Neuronal stem cell (in vitro differentiated cells): Measurements from ENCODE around the gene MDN1.

Experiments
- DNase-seq: peaks from one replicate; pipeline ENCODE4 v3.0.0-alpha.2; 2013; ENCODE audit warnings: low spot score
- H2AFZ ChIP-seq: one replicate; pipeline ENCODE4 v1.6.1; 2013; ENCODE audit warnings: mild to moderate bottlenecking, low read length, inconsistent platforms
- H2AK5ac ChIP-seq: 2 replicates; pipeline ENCODE4 v1.6.1; 2013; ENCODE audit warnings: low read depth, mild to moderate bottlenecking, inconsistent platforms, low read length, moderate library complexity, mixed read lengths
- H2BK120ac ChIP-seq: 2 replicates; pipeline ENCODE4 v1.6.1; 2013; ENCODE audit warnings: low read depth, mild to moderate bottlenecking, inconsistent platforms, low read length, moderate library complexity, mixed read lengths
- H2BK12ac ChIP-seq: one replicate; pipeline ENCODE4 v1.6.1; 2013; ENCODE audit warnings: low read length, inconsistent platforms
- H2BK15ac ChIP-seq: 2 replicates; pipeline ENCODE4 v1.6.1; 2013; ENCODE audit warnings: mild to moderate bottlenecking, low read length, inconsistent platforms, mixed read lengths
- H2BK5ac ChIP-seq: one replicate; pipeline ENCODE4 v1.6.1; 2013; ENCODE audit warnings: inconsistent platforms, mild to moderate bottlenecking, low read length, moderate library complexity
- H3K14ac ChIP-seq: one replicate; pipeline ENCODE4 v1.6.1; 2013; ENCODE audit warnings: low read length, inconsistent platforms
- H3K18ac ChIP-seq: 2 replicates; pipeline ENCODE4 v1.6.1; 2013; ENCODE audit warnings: low read length, inconsistent platforms
- H3K23ac ChIP-seq: 2 replicates; pipeline ENCODE4 v1.6.1; 2013; ENCODE audit warnings: low read depth, mild to moderate bottlenecking, mixed read lengths, low read length, inconsistent platforms; ENCODE audit not compliant: poor library complexity
- H3K27ac ChIP-seq: replicated peaks from 3 replicates; pipeline ENCODE4 v1.5.1; 2013; ENCODE audit warnings: low read length, inconsistent platforms
- H3K27me3 ChIP-seq, 3 experiments: 2 replicates each; pipeline ENCODE4 v1.6.1; 2013; ENCODE audit warnings: low read length in 3 of 3, mild to moderate bottlenecking in 2 of 3, inconsistent platforms in 1 of 3, low read depth in 1 of 3, mixed read lengths in 1 of 3, moderate library complexity in 1 of 3; ENCODE audit not compliant: control insufficient read depth in 3 of 3, insufficient read depth in 3 of 3
- H3K36me3 ChIP-seq, 2 donors: replicated peaks in 1 of 2; 2 replicates each; pipeline ENCODE4 v1.6.1; 2013; ENCODE audit warnings: low read length in 2 of 2; ENCODE audit not compliant: control insufficient read depth in 2 of 2, insufficient read depth in 2 of 2
- H3K4ac ChIP-seq: 2 replicates; pipeline ENCODE4 v1.6.1; 2013; ENCODE audit warnings: inconsistent platforms, mild to moderate bottlenecking, low read length, moderate library complexity
- H3K4me1 ChIP-seq, 2 donors: 1 replicate in 1 of 2; 2 replicates in 1 of 2; pipeline ENCODE4 v1.6.1; 2013; ENCODE audit warnings: low read length in 2 of 2, low read depth in 1 of 2; ENCODE audit not compliant: control insufficient read depth in 2 of 2, insufficient read depth in 1 of 2
- H3K4me2 ChIP-seq: one replicate; pipeline ENCODE4 v1.6.1; 2013; ENCODE audit warnings: mild to moderate bottlenecking, low read length, inconsistent platforms; ENCODE audit not compliant: insufficient read depth, poor library complexity, severe bottlenecking
- H3K4me3 ChIP-seq, 2 donors: 2 replicates each; pipeline ENCODE4 v1.5.1; 2013; ENCODE audit warnings: low read length in 2 of 2, mild to moderate bottlenecking in 2 of 2, inconsistent platforms in 1 of 2, moderate library complexity in 1 of 2
- H3K79me1 ChIP-seq: one replicate; pipeline ENCODE4 v1.6.1; 2013; ENCODE audit warnings: low read depth, mild to moderate bottlenecking, inconsistent platforms, low read length, moderate library complexity
- H3K9ac ChIP-seq: one replicate; pipeline ENCODE4 v1.6.1; 2013; ENCODE audit warnings: mild to moderate bottlenecking, low read depth, low read length, inconsistent platforms; ENCODE audit not compliant: poor library complexity
- H3K9me3 ChIP-seq, 2 donors: replicated peaks in 1 of 2; 2 replicates each; pipeline versions ENCODE3 to v1.6.1; 2013; ENCODE audit warnings: low read length in 2 of 2, mild to moderate bottlenecking in 2 of 2, inconsistent platforms in 1 of 2, low read depth in 1 of 2, mixed read lengths in 1 of 2, moderate library complexity in 1 of 2; ENCODE audit not compliant: control insufficient read depth in 2 of 2, insufficient read depth in 1 of 2
- H4K8ac ChIP-seq: one replicate; pipeline ENCODE4 v1.6.1; 2013; ENCODE audit warnings: low read depth, mild to moderate bottlenecking, inconsistent platforms, low read length, moderate library complexity
- H4K91ac ChIP-seq: one replicate; pipeline ENCODE4 v1.6.1; 2013; ENCODE audit warnings: low read length, low read depth, mild to moderate bottlenecking, inconsistent platforms; ENCODE audit not compliant: poor library complexity
- WGBS, 2 donors: extraction: QIAGEN DNeasy Blood & Tissue Kit; methylation state at CpG; one replicate each; pipeline ENCODE4 v1.1.7; 2013; ENCODE audit warnings: missing lambda C conversion rate in 2 of 2, mixed read lengths in 1 of 2; ENCODE audit not compliant: insufficient read length in 2 of 2, insufficient replicate concordance in 1 of 2; ENCODE audit errors: extremely low coverage in 2 of 2; 5-methylcytosine and 5-hydroxymethylcytosine counted together

The MDN1 gene

DNA sequence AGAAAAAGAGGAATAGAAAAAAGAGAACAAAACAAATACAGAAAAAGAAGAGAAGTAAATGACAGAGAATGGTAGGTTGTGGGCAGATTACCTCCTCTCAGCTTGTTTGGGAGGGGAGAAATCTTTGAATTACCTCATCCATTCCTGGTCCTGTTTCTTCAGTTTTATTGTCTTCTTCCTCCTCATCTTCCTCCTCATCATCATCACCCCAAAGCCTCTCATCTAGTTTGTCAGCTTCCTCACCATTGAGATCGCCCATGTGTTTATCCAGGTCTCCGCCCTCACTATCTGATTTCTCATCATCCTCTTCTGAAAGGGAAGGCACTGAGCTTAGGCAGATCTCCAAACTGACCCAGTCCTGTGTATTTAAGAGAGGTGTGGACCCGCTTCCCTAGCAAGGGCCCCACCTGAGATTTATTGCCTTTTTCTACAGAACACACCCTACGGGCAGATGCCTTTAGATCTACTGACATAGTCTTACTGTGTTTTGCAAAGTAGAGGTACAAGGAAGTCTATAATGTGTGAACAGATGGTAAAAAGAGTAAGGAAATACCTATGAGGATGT, 156.9 kb downstream of the MDN1 start:
- Histone ChIP-seq H3K27ac (no peak overlapping the region), H3K9me3 (no peaks in the 10 kb centered on the region), H3K14ac (no peak overlapping the region), H4K91ac (no peak overlapping the region), H3K4ac (no peak overlapping the region), H2BK12ac (no peak overlapping the region), H2AK5ac (no peak overlapping the region), H3K79me1 (no peaks in the 10 kb centered on the region), H2BK120ac (no peak overlapping the region), H2AFZ (no peak overlapping the region), H3K36me3 (peaks cover 21 to 91% of the 10 kb centered on the region in 2 donors), H2BK15ac (no peak overlapping the region), H3K27me3 (no peaks in the 10 kb centered on the region), H3K4me1 (no peaks in the 10 kb centered on the region), H3K9ac (no peak overlapping the region), H3K4me2 (no peak overlapping the region), H3K18ac (no peak overlapping the region), H3K4me3 (no peak overlapping the region), H2BK5ac (no peak overlapping the region), H3K23ac (no peak overlapping the region), H4K8ac (no peak overlapping the region)
- no CpG with 5 or more reads among the region's 4 CpGs for WGBS, 2 donors
- no peak for DNase-seq

DNA sequence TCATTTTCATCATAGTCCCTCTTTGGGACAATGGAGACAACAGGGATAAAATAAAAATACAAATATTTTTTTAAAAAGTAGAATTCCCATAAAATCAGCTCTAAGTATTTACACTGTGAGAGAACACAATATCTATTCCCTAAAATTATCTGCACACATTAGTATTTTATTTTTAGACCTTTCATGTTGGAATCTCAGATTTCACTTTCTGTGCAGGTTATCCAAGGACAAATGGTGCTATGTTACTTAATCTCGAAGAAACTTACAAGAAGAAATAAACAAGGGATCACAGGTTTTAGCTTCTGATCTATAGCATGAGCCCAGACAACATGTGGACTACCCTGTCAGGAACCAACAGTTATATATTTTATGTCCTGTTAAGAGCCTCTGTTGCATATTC, 158.0 kb downstream of the MDN1 start:
- H3K36me3 ChIP-seq, result peaks cover 25 to 92% of the 10 kb centered on the region in 2 donors
- H3K14ac ChIP-seq, result no peak overlapping the region
- H2BK5ac ChIP-seq, result no peak overlapping the region
- H4K91ac ChIP-seq, result no peak overlapping the region
- H4K8ac ChIP-seq, result no peak overlapping the region
- H3K4me2 ChIP-seq, result no peak overlapping the region
- no peak overlapping the region for H3K4ac ChIP-seq
- H2BK12ac ChIP-seq, result no peak overlapping the region
- no peak overlapping the region for H3K27ac ChIP-seq
- H3K79me1 ChIP-seq, result no peaks in the 10 kb centered on the region
- no peak overlapping the region for H3K9ac ChIP-seq
- H3K4me1 ChIP-seq, result no peaks in the 10 kb centered on the region
- DNase-seq, result no peak
- H3K4me3 ChIP-seq, result no peak overlapping the region
- no peak overlapping the region for H3K18ac ChIP-seq
- H3K23ac ChIP-seq, result no peak overlapping the region
- no peak overlapping the region for H2AK5ac ChIP-seq
- H2BK120ac ChIP-seq, result no peak overlapping the region
- no peak overlapping the region for H2BK15ac ChIP-seq
- H3K27me3 ChIP-seq, result no peaks in the 10 kb centered on the region
- no peak overlapping the region for H2AFZ ChIP-seq
- H3K9me3 ChIP-seq, result no peaks in the 10 kb centered on the region
- no CpG with 5 or more reads among the region's 1 CpG for WGBS, 2 donors

DNA sequence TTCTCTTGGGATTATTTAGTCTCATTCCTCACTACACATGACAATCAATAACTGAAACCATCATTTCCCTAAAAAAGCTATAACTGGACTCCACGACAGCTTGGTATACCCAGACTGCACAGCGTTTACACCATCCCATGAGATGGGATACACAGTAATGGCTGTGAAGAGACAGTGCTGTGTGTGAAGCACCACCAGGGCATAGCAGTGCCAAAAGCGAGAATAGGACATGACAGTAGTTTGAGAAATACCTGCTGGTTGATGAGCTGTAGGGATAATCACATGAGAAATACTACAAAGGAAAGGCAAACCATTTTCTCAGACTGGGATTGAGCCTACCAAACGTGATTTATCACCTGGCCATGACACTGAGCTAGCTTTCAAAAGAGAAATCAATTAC, 158.6 kb downstream of the MDN1 start:
- Histone ChIP-seq H3K4me1 (no peaks in the 10 kb centered on the region), H3K18ac (no peak overlapping the region), H3K36me3 (peaks cover 26 to 92% of the 10 kb centered on the region in 2 donors), H3K9ac (no peak overlapping the region), H2BK5ac (no peak overlapping the region), H3K23ac (no peak overlapping the region), H3K27me3 (no peaks in the 10 kb centered on the region), H2BK12ac (no peak overlapping the region), H3K4me3 (no peak overlapping the region), H2AK5ac (no peak overlapping the region), H3K27ac (no peak overlapping the region), H2BK120ac (no peak overlapping the region), H3K14ac (no peak overlapping the region), H3K4ac (no peak overlapping the region), H4K8ac (no peak overlapping the region), H3K9me3 (no peaks in the 10 kb centered on the region), H3K4me2 (no peak overlapping the region), H3K79me1 (no peaks in the 10 kb centered on the region), H2AFZ (no peak overlapping the region), H2BK15ac (no peak overlapping the region), H4K91ac (no peak overlapping the region)
- no peak for DNase-seq
- no CpG with 5 or more reads among the region's 4 CpGs for WGBS, 2 donors

DNA sequence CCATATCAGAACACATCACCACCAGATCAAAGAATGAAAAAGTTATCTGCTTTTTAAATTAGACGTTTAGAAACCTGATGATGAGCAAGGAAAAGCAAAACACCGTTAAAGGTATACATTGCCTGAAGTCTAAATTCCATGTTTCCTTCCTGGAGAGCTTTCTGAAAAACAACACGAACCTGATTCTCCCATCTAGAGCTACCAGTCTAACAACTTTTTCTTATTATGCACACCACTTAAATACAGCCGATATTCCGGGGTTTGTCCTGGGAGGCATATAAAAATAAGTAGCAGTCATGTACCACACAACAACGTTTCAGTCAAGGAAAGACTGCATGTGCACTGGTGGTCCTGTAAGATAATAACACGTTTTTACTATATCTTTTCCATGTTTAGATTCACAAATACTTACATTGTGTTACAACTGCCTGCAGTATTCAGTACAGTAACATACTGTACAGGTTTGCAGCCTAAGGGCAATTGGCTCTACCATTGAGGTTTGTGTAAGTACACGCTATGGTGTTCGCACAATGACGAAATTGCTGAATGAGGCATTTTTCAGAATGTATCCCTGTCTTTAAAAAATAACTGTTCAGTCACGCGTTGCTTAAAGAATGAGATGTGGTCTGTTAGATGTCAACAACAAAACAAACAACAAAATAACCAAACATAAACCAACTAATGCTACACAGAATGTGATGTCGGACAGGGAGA, 162.0 kb downstream of the MDN1 start:
- H2BK5ac ChIP-seq, result no peak overlapping the region
- H3K14ac ChIP-seq, result no peak overlapping the region
- DNase-seq, result no peak
- no peaks in the 10 kb centered on the region for H3K27me3 ChIP-seq
- no peak overlapping the region for H4K91ac ChIP-seq
- no peaks in the 10 kb centered on the region for H3K9me3 ChIP-seq
- H2BK120ac ChIP-seq, result no peak overlapping the region
- no peak overlapping the region for H3K4ac ChIP-seq
- no peak overlapping the region for H2BK15ac ChIP-seq
- no peak overlapping the region for H2AFZ ChIP-seq
- no peak overlapping the region for H3K9ac ChIP-seq
- H4K8ac ChIP-seq, result no peak overlapping the region
- H3K4me3 ChIP-seq, result no peak overlapping the region
- H3K18ac ChIP-seq, result no peak overlapping the region
- peaks cover 29 to 96% of the 10 kb centered on the region in 2 donors for H3K36me3 ChIP-seq
- H3K4me2 ChIP-seq, result no peak overlapping the region
- H2AK5ac ChIP-seq, result no peak overlapping the region
- no peak overlapping the region for H2BK12ac ChIP-seq
- no peak overlapping the region for H3K23ac ChIP-seq
- no peak overlapping the region for H3K27ac ChIP-seq
- no peaks in the 10 kb centered on the region for H3K4me1 ChIP-seq
- H3K79me1 ChIP-seq, result no peaks in the 10 kb centered on the region
- no CpG with 5 or more reads among the region's 13 CpGs for WGBS, 2 donors
